ENCODE results near the gene YLPM1.

YLPM1 gene

GRCh38 chr14:74792249-74793039 lies 29.3 kb downstream of the YLPM1 start:
- DNase-seq, result no peak

GRCh38 chr14:74793506-74794155 lies 30.5 kb downstream of the YLPM1 start:
- no peak for DNase-seq

- no peak for DNase-seq
These were observed 31.8 kb downstream of the YLPM1 start for GRCh38 chr14:74794947-74795346.

GRCh38 chr14:74799765-74800164 lies 36.6 kb downstream of the YLPM1 start:
- no peak for DNase-seq

GRCh38 chr14:74800780-74801179 lies 37.7 kb downstream of the YLPM1 start:
- no peak for DNase-seq

- no peak for DNase-seq
These were observed 38.3 kb downstream of the YLPM1 start for GRCh38 chr14:74801396-74801795.

GRCh38 chr14:74804219-74804825 lies 41.2 kb downstream of the YLPM1 start:
- no peak for DNase-seq

GRCh38 chr14:74807853-74808545 lies 44.9 kb downstream of the YLPM1 start:
- no peak for DNase-seq

- DNase-seq, result no peak
These were observed 53.0 kb downstream of the YLPM1 start for GRCh38 chr14:74816124-74816523.

GRCh38 chr14:74820288-74820687 lies 57.2 kb downstream of the YLPM1 start:
- DNase-seq, result no peak

- no peak for DNase-seq
These were observed 58.3 kb downstream of the YLPM1 start for GRCh38 chr14:74821267-74821915.

- no peak for DNase-seq
These were observed 61.9 kb downstream of the YLPM1 start for GRCh38 chr14:74824997-74825396.

- no peak for DNase-seq
These were observed 63.5 kb downstream of the YLPM1 start for GRCh38 chr14:74826574-74826973.

GRCh38 chr14:74829251-74829650 lies 66.1 kb downstream of the YLPM1 start:
- DNase-seq, result no peak

GRCh38 chr14:74832849-74833248 lies 69.7 kb downstream of the YLPM1 start:
- DNase-seq, result no peak

GRCh38 chr14:74834692-74835392 lies 71.7 kb downstream of the YLPM1 start:
- no peak for DNase-seq

GRCh38 chr14:74835645-74836250 lies 72.6 kb downstream of the YLPM1 start:
- DNase-seq, result no peak

- no peak for DNase-seq
These were observed 73.3 kb downstream of the YLPM1 start for GRCh38 chr14:74836251-74836960.

GRCh38 chr14:74838166-74838565 lies 75.0 kb downstream of the YLPM1 start:
- DNase-seq, result no peak

GRCh38 chr14:74840603-74841030 lies 77.5 kb downstream of the YLPM1 start:
- no peak for DNase-seq

Data from DMS79 treated with DMSO at 0.1 percent for 48 hours (cell line).